HT-29 (cell line): ENCODE measurements around the gene MFRP. TPM values are rescaled to one million over a fixed set of nuclear protein-coding genes. Genes with fewer than 3 reads are reported as not detected.
A peak's percentile ranks its signal among the peaks of the same experiment; 100 is the strongest.

Source experiments
- DNase-seq: peaks from one replicate; pipeline ENCODE4 v3.0.0-alpha.2; 2015; ENCODE audit warnings: low spot score
- total RNA-seq: library from RNA; depleted of rRNA; stranded (reverse); fragments of >200 nt; shearing (Covaris generic); gene quantifications from 2 replicates; pipeline ENCODE4 v1.2.3, GENCODE V29; 2014

MFRP gene
- total RNA-seq, 1 experiment from 2014 or later = not detected

DNA sequence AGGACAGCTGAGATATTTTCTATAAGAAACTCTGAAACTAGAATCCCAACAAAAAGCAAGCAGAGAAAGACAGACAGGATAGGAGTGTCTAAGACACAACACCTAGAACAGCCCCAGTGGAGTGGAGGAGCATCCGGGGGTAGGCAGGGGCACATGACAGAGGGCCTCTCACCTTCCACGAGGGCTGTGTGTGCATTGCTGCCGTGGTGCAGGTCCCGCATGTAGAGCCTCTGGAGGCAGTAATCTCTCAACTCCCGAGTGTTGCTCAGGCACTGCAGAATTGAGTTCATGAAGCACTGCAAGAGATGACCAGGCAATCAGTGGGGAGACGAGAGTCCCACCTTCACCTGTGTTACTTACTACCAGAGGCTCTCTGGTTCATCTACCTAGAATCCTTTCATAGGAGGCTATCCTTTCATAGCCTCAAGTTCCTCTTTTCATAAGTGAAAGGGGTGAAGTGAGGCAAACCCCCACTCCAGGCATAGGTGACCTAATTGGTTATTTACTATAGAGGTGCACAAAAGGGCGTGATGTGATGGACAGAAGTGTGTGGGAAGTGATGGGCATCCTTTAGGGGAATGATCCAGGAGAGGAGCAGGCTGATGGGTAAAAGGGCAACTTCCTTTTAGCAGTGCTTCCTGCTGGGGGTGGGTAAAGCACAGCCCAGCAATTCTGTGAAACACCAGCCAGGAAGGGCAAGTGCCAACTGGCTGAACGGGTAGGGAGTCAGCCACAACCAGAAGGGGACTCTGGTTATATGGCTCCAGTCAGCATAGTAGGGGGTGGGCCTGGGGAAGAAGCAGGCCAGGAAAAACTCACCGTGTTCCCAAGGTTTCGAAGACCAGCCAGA, 13.1 kb upstream of the MFRP start:
- DNase-seq = no peak

- no peak for DNase-seq
These were observed 10.6 kb upstream of the MFRP start for GRCh38 chr11:119357074-119357473.

DNA sequence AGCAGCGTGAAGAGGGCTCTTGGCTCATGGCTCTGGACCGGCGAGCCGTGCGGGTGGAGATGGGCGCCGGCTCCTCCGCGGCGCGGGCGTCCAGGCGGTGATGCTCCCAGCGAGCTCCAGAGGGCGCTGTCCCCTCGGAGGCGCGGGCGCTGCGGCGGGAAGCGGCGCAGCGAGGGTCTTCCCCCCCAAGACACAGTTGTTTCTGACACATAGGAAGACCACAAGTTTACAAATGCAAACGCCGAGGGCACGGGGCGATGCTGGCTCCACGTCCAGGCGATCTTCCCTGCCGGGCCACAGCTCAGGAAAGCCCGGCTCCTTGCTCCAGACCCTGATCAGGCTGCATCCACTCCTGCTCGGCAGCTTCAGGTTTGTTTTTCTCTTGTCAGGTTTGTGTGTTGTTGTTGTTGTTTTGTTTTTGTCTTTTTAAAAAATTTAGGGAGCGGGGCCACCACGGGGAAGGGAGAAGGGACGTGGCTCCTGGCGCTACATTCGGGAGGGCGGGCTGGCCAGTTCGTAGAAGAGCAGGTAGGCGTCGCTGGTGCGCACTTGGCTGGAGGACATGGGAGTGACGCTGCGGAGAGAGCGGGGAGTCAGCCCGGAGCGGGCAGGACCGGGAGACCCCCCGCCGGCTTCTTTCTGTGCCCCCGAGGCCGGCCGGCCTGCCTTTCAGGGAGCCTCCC, 10.0 kb upstream of the MFRP start:
- peak; percentile 85 for DNase-seq

DNA sequence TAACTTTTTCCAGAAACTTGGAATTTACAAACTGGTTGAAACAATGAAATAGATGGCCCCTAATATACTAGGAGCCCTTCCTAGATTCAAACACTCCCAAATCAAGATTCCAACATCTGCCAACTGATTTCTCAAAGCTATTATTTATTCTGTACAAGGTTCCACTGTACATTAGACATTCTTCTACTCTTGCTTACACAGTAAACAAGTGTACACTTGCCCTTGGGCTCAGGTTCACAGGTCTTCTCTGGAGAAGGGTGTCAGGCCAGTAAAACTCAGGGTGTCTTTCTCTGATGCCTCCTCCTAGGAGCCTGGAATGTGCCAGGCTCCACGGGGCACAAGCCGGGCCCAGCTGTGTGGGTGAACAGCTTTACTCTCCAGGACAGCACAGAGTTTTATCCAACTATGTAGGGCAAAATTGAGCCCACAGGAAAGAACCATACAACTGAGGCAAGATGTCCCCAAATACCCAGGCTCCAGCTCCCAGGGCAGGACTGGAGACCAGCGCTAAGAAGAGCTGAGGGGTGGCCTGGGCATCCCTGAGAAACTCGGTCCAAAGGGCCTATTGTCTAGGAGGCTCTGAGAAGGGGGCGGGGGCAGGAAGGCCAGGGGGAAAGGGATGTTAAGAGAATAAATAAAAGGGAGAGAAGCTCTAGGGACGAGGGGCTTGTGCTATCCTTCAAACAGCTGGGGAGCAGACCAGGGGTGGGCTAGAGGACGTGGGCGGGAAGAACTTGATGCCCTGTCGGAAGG, 8.8 kb upstream of the MFRP start:
- no peak for DNase-seq

DNA sequence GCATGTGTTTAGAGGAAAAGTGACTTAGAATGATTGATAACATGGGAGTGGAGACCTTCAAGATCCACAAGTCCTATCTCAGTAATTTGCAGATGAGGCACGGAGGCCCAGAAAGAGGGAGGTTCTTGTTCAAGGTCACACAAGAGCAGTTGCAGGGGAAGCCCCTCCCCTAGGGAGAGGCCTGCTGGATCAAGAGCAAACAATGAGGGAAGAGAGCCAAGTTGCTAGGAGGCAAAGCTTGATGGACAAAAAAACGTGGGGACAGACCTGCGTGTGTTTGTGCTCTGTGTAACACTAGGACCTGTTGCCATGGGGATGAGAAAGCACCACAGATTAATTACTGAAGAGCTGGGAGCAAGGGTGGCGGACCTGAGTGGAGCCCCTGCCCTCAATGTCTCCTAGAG, 6.4 kb upstream of the MFRP start:
- peak; percentile 45 for DNase-seq

GRCh38 chr11:119351232-119351631, 4.7 kb upstream of the MFRP start:
- DNase-seq = no peak

DNA sequence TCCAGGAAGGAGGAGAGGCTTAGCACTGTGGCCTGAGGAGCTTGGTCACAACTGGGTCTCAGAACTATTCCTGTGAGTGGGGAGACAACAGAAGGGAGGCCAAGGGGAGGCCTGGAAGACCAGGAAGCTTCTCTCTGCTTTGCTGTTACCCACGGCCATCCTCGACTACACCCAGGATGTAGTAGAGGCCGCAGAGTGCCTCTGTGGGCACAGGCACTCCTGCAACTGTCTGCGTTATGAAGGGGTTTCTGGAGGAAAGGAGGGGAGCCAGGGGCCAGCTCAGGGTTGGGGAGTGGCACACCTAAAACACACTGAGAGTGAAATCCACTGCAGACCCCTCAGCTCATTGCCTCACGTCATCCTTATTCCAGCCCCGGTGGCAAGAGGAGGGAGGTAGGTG, 3.8 kb upstream of the MFRP start:
- DNase-seq = no peak

GRCh38 chr11:119347940-119348605, 1.6 kb upstream of the MFRP start:
- DNase-seq = no peak

GRCh38 chr11:119347242-119347641, 737 bp upstream of the MFRP start:
- no peak for DNase-seq

DNA sequence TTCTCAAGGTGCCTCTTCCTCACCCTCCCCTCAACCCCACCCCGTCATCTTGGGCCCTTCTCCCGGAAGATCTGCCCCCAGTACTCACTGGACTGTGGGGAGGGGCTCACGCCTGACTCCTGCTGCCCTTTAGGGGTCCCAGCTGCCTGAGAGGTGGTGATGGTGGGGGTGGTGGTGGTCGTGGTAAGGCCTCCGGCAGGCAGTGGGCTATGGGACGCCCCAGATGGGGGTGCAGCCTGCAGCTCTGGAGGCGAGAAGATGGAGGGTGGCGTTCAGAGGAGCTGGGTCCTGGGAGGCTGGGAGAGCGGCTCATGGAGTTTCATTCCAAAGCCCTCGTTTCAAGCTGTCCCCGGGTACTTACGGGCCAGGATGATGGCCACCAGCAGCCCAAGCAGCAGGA, 820 bp downstream of the MFRP start:
- no peak for DNase-seq

GRCh38 chr11:119344291-119345010, 2.1 kb downstream of the MFRP start:
- DNase-seq = no peak

- no peak for DNase-seq
These were observed 2.8 kb downstream of the MFRP start for GRCh38 chr11:119343726-119344125.

GRCh38 chr11:119342362-119343130, 4.0 kb downstream of the MFRP start:
- no peak for DNase-seq

DNA sequence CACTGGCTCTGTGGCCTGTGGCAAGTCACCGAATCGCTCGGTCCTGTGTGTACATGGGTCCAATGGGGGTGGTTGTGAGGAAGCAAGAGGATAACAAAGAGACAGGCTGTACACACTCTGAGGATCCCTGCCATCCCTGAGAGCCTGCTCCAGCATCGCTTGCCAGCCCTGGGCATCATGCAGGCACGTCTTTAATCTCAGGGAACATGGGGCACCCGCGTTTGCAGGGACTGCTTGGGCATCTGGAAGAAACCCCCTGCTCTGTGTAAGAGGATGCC, 4.5 kb downstream of the MFRP start:
- DNase-seq = no peak

DNA sequence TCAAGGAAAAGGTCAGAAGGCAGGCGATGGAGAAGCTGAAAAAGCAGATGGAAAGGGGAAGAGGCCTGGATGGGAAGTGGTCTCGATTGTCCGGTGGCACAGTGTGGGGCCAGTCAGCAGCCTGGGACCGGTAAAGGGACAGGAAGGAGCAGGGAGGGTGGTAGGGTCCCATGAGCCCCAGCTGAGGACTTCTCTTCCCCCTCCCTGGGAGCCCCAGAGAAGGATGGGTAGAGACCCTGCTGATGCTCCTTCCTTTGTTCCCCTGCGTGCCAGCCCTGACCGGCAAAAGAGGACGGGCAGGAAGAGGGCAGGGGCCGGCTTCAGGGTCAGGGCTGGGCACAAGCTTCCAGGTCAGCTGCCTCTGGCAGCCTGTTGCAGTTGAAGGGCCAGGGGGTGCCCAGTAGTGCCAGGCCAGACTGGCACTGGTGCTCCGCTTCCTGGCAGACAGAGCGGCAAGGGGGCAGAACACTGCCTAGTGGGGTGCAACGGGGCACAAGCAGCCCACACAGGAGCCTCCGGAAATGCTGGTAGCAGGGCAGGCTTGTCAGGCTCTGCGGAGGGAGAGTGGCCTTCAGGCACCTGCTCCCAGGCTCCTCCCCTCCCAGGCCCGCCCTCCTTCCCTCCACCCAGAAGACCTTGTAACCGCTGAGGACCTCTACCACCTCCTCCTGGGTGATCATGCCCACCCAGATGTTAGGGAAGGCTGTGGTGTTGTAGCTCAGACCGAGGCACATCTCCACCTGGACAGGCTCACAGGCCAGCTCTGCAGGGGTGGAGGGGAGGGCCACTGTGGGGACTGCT, 5.1 kb downstream of the MFRP start:
- no peak for DNase-seq

GRCh38 chr11:119340335-119341221, 5.9 kb downstream of the MFRP start, which contains the start of gene C1QTNF5:
Gene C1QTNF5, minus strand, starts transcription at chr11:119340883. Its CDS starts 486 bp downstream, at chr11:119340397.
- no peak for DNase-seq

DNA sequence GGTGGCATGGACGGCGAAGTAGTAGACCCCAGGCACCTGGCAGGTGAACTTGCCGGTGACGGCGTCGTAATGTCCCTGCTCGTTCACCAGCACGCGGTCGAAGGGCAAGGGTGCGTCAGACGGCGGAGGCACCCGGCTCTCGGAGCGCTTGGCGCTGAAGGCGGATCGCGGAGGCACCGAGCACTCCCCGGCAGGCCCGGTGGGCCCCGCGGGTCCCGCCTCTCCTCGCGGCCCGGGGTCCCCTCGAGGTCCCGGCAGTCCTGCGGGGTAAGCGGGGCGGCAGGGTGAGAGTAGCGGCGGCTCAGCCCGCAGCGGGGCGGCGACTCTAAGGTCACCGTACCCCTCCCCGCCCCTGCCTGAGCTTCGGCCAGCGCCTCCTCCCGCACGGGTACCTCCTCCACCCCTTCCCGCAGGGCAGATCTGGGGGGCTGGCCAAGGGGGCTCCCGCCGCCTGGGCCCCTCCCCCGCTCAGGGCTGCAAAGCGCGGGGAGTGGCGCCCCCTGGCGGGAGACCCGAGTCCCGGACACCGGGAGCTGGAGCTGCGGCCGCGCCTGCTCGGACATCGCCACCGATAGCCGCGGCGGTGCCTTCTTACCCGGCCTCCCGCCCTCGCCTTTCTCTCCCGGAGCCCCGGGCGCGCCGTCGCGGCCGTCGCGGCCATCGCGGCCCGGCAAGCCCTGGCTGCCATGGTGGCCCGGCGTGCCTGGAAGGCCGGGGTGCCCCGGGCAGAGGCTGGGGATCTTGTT, 6.7 kb downstream of the MFRP start:
- DNase-seq = peak; percentile 42
